Measurements from ENCODE around the gene ITSN2.
"Not testable (repeated sequence)": the region's sequence is repeated elsewhere in the genome, so short reads cannot be mapped to it uniquely, and the experiment has no call there.

ITSN2 gene

GRCh38 chr2:24210106-24210455, 150.3 kb downstream of the ITSN2 start:
- no peak for DNase-seq

DNA sequence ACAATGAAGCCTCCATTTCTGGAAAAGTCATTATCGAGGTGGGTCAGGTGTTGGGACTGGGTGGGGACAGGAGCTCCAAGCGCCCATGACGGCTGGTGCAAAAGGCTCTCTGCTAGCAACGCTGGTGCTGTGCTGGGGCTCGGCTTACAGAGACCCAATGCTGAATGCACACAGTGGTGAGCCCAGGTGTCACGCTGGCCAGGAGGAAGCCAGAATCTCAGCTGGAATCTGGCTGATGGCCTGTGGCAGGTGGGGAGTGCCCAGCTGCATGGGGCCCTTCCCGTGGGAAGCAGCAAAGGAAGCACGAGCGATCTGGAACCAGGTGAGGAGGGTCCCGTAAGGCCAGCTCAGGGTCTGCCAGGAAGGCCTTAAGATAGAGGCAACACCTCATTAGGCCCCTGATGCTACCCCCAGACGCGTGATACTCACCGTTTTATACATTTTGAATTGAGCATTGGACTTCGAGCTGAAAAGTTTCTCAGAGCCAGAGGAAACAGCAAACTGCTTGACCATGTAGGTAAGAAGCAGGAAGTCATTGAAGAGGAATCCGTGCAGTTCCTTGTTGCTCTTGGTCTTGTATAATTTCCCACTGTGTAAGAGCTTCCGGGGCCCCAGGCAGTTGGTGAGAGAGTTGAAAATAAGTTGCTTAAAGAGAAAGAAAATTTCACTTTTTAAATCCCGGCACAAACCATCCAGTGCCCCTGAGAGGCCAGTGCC, 150.8 kb downstream of the ITSN2 start:
- DNase-seq: no peak

DNA sequence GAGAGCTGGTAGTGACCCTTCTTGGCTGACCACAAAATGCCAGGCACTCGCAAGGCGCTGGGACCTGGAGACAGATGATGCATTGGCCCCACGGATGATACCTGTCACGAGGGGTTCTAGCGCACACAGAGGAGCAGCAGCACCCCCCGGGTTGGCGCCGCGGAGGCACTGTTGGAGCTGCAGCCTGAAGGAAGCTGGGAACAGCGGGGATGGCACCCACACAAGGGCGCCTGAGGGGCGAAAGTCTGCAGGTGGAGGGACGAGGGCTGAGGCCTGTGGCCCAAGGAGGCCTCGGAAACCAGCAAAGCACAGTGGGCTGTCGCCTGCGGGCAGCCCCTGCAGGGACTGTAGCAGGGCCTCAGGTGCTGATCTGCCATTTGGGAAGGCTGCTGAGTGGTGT, 151.8 kb downstream of the ITSN2 start:
- DNase-seq: no peak

DNA sequence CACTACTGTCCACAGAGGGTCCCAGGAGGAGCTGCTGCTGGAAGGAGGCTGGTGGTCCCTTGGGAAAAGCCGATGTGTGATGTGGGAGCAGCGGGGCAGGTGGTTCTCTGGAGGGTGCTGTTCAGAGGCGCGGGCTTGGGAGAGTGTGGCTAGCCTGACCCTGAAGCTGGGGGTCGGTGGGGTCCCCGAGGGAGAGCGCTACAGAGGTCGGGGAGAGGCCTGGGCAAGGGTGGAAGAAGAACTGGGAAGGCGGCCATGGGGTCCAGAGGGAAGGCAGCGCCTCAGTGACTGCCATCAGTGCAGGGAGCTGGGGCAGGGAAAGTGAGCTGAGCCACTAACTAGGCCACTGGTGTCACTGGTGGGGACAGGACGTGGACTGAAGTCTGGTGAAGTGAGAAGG, 153.0 kb downstream of the ITSN2 start:
- no peak for DNase-seq

GRCh38 chr2:24206714-24207113, 153.6 kb downstream of the ITSN2 start:
- DNase-seq: no peak

GRCh38 chr2:24206242-24206641, 154.1 kb downstream of the ITSN2 start:
- no peak for DNase-seq

GRCh38 chr2:24205131-24205530, 155.2 kb downstream of the ITSN2 start:
- no peak for DNase-seq

DNA sequence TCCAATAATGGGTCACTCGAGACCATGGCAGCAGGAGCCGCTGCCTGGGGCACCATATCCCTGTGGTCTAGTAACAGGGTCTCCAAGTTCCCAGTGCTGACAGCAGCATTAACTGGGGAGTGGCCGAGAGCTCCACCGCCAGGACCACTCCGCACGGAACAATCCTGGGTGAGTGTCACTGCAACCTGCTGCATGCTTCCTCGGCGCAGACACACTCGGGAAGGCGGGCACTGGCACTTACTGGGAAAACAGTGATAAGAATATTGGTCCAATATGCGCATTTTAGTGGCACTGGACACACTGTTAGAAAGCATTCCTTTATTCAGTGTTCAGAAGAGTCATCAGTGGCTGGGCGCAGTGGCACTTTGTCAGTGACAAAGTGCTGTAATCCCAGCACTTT, 155.8 kb downstream of the ITSN2 start:
- DNase-seq: no peak

- no peak for DNase-seq
Observed at GRCh38 chr2:24203787-24204150, 156.6 kb downstream of the ITSN2 start.

DNA sequence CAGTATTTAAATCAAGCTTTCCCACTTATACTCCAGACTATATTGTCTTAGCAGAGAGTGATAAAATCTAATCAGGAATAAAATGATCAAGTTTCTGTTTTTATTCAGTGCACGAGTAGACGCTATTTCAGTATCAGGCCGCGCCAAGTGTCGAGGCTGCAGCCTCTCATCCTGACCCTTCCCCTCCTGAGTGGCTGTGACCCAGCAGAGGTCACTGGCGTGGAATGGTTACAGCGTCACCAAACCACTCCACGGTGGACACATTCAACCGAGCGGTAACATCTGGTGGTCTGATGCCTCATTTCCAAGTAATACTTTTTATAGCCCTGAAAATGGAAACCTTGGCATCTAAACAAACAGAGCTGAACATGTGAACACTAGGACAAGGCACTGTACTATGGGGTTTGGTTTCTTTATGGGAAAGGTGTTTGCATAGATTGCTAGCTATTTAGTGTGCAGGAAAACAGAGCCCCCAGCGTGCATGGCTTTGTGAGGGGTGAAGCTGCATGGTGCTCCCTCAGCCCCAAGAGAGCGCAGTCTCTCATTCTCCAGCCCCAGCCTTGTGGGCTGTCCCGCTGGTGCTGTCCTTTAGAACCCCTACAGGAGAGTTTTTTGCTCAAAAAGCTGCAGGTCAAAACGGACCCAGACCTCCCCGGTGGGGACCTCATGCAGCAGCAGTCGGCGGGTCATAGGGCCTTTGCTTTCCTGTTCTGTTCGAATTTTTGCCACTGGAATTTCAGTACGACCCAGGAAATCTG, 157.1 kb downstream of the ITSN2 start:
- DNase-seq: no peak

- DNase-seq: no peak
Observed at GRCh38 chr2:24200799-24201198, 159.5 kb downstream of the ITSN2 start.

GRCh38 chr2:24199968-24200590, 160.3 kb downstream of the ITSN2 start:
- DNase-seq: no peak

DNA sequence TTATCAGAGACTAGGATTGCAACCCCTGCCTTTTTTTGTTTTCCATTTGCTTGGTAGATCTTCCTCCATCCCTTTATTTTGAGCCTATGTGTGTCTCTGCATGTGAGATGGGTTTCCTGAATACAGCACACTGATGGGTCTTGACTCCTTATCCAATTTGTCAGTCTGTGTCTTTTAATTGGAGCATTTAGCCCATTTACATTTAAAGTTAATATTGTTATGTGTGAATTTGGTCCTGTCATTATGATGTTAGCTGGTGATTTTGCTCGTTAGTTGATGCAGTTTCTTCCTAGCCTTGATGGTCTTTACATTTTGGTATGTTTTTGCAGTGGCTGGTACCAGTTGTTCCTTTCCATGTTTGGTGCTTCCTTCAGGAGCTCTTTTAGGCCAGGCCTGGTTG, 163.1 kb downstream of the ITSN2 start:
- DNase-seq: not testable (repeated sequence)

- no peak for DNase-seq
Observed at GRCh38 chr2:24191848-24192247, 168.5 kb downstream of the ITSN2 start.

DNA sequence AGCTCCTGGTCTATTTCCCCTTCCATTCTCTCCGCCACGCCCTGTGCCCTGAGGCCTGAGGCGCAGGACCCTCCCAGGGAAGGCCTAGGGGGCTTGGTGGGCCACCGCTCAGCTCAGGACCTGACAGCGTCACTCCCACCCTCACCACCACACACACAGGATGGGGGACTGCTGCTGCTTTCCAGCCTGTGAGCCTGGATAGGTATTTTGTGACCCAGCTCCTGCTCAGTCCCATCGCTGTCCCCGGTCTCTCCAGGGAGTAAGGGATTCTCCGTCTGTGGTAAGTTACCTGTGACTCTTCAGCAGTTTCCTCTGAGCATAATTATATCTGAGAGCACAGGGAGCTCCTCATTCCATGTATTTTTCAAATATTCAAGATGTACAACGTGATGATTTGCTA, 169.2 kb downstream of the ITSN2 start:
- no peak for DNase-seq

GRCh38 chr2:24190503-24190902, 169.8 kb downstream of the ITSN2 start:
- DNase-seq: no peak

DNA sequence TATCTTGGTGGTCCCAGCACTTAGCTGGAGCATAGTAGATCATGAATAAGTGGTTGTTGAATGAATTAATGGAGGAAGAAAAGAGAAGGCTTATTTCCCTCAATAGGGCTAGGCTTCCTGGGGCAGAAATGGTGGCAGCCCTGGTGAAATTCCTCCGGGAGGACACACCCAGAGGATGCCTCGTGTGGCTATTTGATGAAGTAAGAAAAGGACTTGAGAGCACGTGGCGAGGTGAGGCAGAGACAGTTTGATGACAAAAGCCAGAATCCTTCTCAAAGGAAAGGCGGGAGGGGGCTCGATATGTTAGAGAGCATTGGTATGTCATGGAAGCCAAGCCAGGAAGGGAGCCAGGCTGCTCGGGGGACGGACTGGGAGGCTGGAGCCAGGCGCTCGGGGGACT, 170.8 kb downstream of the ITSN2 start:
- no peak for DNase-seq

DNA sequence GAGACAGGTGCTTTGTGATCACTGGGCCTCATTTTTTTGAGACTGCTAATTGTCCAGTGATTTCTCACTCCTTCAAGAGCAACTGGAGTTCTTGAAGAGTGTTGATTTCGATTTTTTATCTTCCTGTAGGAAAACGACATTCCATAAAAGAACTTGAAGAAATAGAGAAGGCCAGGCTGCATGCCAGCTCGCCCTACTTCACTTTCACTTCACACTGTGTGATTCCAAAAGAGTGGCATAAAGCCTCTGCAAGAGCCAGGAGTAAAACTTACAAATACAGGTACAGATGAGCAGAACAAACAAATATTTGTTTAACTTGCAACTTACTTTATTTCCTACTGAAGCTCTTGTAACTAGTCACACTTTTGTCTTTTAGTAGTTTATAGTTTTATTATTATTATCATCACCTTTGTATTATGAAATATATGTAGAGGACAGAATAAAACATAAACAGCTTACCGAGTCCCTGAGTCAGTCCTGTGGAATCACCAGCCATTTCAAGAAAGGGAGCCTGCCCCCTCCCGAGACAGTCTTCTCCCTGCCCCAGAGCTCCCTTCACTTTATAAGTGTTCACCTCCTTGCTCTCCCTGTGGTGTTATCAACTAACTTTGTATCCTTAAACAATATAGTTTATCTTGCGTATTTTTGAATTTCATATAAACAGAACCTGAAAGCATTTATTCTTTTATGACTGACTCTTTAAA, 176.8 kb downstream of the ITSN2 start:
- no peak for DNase-seq

- DNase-seq: no peak
Observed at GRCh38 chr2:24182507-24182906, 177.8 kb downstream of the ITSN2 start.

DNA sequence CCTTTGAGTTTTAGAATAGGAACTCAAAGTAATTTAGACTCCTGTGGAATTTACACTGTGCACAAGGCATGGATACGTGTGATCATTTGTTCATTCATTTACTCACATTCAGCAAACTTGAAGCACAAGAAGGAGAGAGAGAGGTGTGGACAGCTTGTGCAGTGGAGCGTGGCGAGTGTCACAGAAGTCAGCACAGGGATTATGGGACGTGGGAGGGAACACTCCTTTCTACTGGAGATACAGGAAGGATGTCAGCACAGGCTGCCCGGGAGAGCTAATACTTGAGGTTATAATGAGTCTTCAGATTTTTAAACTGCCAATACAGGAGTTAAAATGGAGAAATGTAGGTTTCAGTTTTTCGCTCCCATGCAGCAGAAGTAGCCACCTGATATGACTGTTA, 178.5 kb downstream of the ITSN2 start:
- DNase-seq: peak; percentile 48

DNA sequence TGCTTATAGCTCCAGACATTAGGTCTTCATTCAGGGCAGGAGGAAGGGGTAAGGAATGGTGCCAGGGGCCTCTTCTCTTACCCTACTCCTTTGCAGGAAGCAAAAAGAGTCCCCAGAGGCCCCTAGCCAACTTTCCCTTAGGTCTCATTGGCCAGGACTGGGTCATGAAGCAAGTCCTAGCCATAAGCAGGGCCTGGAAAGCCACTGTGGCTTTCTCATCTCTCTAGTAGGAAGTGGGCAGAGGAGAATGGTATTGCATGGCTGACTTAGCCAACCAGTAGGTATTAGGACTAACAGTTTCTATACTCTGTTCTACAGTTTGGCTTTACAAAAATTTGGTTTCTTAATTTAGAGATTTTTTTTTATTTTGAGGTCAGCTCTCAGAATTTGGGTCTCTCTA, 180.7 kb downstream of the ITSN2 start:
- DNase-seq: no peak

- no peak for DNase-seq
Observed at GRCh38 chr2:24176326-24176725, 184.0 kb downstream of the ITSN2 start.

- DNase-seq: no peak
Observed at GRCh38 chr2:24175631-24176187, 184.6 kb downstream of the ITSN2 start.

All from eye (tissue), 1 donor.